GM18508 (cell line): ENCODE measurements around the gene MOCOS.

ENCODE experiments used
- ATAC-seq: cut with Tn5 transposase; IDR thresholded peaks from one replicate; pipeline ENCODE4 v1.9.1; 2021; ENCODE audit warnings: moderate number of reproducible peaks; ENCODE audit not compliant: insufficient read depth, unreplicated experiment

MOCOS gene

GRCh38 chr18:36176711-36177110 lies 10.6 kb upstream of the MOCOS start:
- no peak for ATAC-seq

GRCh38 chr18:36177913-36178312 lies 9.4 kb upstream of the MOCOS start:
- ATAC-seq = no peak

DNA sequence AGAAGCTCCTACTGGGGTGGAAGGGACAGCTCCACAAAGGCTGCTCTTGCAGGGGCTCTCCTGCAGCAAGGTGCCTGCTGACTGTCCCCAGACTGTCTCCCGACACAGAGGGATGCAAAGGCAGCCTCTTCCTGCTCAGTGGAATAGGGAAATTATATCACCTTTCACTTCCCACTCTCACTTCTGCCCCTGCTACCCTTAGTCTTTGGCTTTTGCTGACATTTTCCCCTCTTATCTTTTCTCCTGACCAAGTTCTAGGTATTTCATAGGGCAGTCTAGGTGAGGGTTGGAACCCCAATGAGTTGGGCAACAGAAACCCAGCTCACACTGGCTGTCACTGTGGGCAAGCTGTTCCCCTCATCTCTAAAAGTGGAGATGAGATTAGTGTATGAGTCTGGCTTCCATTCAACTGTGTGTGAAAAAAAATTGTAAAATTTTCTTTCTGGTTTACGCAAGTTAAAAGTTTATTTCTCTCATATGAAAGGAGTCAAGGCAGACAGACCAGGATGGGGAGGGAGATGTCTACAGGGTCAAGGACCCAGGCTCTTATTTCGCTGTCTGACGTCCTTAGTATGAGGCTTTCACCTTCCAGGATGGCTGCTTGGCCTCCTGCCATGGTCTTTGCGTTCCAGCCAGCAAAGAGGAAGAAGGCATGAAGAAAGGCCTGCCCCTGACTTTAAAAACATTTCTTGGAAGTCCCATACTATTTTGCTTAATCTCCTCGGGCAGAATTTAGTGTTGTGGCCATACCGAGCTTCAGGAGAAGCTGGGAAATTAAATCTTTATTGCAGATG lies 7.5 kb upstream of the MOCOS start:
- ATAC-seq = no peak

- no peak for ATAC-seq
Measured at GRCh38 chr18:36181441-36181840, 5.9 kb upstream of the MOCOS start.

DNA sequence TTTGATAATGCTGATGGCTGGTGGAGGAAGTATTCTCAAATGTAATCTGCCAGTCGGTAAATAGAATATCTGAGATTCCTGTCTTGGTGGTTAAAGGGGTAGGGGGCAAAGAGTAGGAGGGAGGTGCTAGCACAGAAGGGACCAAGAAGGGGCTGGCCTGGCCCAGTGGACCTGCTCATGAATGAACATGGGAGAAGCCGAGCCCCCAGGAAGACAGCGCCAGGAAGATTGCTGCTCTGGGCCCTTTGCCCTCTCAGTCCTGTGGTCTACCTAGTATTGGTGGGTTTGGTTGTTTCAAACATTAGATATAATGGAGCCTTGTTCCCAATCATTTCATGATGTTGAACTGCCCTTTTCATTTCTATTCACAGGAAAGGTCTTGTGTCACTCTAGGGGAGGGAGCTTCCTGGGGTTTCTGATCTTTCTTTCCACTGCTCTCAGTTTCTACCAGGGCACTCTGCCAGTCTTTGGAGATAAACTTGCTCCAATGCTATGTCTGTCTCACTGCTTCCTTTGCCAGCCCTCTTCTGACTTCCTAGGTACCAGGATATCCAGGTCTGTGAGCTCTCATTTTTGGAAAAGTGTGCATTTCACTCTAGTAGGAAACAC lies 5.3 kb upstream of the MOCOS start:
- no peak for ATAC-seq

DNA sequence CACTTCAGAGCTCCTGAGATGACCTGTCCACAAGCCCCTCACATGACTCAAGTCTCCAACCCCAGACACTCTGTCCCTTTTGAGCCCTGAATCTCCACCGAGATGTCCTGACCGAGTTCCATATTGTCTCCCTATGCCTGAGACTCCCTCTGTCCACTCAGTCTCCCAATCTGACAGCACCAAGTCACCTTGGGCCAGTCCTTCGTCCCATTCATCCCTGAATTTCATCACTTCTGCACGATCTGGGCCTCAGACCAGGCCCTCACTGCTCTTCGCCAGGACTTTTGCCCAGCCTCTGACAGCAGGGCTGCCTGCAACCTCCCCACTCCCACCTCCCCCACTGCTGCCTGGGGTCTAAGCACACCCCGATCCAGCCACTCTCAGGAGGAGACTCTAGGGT lies 4.3 kb upstream of the MOCOS start:
- ATAC-seq = no peak

GRCh38 chr18:36183987-36184386 lies 3.3 kb upstream of the MOCOS start:
- ATAC-seq = no peak

DNA sequence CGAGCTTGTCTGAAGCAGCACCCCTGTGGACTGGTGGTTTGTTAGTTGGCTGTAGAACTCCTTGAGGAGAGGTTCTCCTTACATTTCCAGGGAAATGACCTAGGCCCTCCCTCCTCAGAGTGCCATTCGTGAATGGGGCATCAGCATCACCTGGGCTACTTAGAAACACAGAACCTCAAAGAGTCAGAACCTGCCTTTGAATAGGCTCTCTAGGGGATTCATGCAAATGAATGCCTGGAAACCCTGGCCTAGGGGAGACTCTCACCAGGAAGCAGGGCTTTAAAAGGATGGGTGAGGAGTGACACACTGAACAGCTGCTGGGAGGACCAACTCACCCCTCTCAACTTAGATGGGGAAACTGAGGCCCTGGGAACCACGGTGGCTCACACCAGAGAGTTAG lies 2.1 kb upstream of the MOCOS start:
- no peak for ATAC-seq

DNA sequence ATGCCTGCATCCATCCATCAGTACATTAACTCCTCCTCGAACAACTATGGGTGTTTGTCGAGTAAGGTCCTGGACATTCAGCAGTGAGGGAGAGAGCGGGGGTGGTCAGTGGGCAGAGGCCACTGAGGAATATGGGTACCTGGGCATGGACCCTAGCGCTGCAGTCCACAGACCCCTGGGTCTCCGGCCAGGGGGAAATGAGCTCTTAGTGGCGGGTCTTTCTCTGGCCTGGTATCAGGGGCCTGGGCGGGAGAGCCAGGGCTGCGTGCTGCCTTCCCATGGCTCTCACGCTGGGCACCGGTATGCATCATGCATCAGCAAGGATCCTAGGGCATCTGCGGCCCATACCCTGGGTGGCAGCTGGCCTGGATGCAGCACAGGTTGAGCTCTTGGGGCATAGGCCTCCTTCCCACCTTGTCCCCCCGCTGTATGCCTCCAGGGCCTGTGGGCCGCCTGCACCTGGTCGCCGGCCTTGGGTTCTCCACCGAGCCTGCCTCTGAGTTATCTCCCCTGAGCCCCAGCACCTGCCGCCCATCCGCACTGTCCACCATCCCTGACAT lies 1.3 kb upstream of the MOCOS start:
- ATAC-seq = no peak

DNA sequence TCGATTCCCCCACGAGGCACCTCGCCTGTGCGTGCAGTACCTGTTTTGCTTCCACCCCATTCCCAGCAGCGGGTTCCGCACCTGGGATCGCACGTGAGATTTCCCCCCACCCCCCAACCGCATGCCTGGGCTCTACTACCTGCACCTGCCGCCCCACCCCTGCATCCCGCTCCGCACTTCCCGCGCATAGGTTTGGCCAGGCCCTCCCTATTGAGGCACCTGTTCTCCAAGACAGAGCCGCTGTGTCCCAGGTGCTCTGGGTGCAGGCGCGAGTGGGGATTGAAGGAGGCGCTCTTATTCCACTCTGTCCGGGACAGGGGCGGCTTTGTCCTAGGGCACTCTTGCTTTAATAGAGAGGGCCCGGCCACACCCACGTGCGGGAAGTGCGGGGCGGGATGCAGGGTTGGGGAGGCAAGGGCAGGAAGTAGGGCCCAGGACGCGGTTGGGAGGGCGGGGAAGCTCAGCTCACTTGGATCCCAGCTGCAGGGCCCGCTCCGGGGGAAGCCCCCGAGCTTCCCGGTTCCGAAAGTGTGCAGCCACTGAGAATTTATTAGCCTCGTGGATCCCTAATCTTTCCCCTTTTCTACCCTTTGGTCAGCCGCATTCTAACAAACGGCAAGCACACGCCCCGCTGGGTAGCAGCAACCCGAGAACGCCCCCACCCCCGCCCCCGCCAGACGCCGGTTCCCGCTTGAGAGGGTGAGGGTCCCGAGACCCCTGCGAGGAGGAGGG lies 670 bp upstream of the MOCOS start:
- no peak for ATAC-seq

DNA sequence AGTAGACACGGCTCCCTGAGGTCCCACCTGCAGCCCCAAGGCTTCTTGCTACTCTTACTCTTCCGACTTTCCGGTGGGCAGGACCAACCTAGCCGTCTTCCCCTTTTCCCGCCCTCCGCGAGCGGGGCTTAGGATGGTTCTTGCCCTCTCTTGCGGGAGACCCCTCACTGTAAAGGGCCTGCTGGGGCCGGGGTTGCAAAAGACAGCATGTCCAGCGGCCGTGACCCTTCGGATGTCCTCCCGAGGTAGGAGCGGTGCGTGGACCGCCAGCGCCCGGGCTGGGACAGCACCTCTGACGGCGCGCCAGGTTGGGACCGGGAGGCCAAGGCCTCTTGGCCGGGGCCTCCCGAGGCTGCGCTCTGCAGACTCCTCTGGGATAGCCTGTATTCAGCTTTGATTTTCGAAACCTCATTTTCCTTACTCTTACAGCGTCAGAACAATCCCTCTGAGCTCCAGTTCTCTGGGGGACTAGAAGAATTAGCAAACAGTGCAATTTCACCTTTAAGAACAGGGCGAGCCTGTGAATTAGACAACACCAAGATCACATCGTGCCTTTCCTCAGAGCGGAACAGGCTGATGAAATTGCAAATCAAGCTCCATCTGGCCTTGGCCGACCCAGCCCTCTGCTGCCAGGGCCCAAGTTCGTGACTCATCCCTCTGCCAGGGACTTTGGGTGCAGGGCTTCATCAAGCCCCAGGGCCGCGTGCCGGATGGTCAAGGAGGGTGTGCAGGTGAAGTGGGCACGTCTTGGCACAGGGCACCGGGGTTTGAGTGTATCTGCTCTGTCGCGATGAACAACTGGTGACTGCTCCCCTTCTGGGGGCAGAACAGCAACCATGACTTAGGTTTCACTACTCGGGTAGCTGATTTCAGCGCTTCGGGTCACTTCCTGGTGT lies 777 bp downstream of the MOCOS start:
- ATAC-seq = no peak

DNA sequence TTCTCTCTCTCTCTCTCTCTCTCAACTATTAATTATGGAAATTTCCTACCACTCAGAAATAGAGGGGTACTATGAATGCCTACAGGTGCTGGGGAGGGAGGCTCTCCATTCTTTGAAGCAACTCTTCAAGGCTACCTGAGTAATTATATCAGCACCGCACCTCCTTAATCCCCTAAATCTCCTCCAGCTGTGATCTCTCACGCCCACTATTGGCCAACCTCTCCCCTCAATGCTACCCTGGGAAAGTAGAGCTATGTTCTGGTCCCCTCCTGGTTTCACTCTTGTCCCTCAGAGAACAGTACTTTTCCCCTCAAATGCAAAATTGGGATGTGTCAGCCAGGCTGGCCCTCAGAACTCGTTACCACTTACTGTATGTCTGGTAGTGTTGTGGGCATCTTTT lies 1.6 kb downstream of the MOCOS start:
- ATAC-seq = no peak

DNA sequence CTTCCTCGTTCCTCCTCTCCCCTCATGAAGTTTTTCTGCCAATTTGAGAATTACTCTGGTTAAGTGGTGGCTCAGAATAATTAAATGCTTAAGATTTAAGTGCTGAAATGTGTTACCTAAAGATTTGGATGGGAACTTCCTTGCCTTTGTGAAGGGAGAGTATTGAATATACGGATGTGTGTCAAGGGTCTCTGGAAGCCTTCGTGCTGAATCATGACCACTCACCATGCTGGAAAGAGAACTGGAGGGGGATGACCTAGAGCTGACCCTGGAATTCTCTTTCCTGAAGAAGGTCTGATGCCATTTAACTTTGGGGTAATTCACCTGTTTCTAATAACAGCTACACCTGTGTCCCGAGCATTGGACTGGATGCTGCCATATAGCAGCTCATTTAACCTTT lies 2.2 kb downstream of the MOCOS start:
- no peak for ATAC-seq

GRCh38 chr18:36191286-36191685 lies 4.0 kb downstream of the MOCOS start:
- no peak for ATAC-seq

DNA sequence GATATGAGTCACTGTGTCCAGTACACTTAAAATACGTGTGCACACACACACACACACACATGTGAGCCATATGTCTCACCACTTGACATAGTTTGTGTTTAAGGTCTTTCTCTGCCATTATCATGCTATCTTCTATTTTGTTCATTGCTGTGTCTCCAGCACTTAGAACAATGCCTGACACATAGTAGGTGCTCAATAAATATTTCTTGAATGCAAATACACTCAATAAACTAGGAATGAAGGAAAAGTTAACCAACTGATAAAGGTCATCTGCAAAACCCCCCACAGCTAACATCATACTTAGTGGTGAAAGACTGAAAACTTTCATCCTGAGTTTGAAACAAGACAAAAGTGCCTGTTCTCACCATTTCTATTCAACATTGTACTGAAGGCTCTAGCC lies 4.4 kb downstream of the MOCOS start:
- no peak for ATAC-seq

GRCh38 chr18:36194600-36195315 lies 7.5 kb downstream of the MOCOS start:
- ATAC-seq = no peak

GRCh38 chr18:36195427-36196122 lies 8.3 kb downstream of the MOCOS start:
- ATAC-seq = no peak

DNA sequence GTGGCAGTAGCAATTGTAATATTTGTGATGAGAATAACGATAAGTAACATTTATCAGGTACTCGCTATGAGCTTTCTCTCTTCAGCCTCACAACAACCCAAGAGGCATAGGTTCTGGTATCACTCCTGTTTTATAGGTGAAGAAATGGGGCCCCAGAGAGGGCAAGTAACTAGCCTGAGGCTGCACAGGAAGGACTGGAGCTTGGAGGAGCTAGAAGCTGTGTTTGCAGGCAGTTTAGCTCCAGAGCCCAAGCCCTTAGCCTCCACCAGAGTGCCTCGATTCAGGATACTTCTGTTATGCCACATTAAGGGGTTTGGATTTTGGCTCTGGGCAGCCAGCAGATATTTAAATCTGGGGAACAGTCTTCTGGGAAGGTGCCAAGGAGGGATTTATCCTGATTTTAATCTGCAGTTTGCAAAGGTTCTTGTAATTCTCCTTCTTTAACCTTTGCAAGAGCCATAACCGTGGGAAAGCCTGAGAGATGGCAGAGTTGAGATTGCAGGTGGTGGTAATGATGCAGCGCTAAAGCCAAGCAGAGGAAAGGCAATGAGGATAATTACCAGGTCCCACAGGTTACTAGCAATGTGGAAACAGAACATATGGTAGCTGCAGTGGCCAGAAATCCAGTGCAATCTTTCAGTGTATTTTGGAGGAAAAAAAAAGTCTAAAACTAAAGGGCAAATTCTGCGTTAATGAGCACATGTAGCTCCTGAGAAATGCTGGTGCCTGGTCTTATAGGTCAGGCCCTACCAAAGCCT lies 9.1 kb downstream of the MOCOS start:
- ATAC-seq = no peak
